Measurements from ENCODE around the gene NUTM2B. TPM values are rescaled to one million over a fixed set of nuclear protein-coding genes. Genes with fewer than 3 reads are reported as not detected.
"Not testable (repeated sequence)": the region's sequence is repeated elsewhere in the genome, so short reads cannot be mapped to it uniquely, and the experiment has no call there.

NUTM2B gene
- total RNA-seq = 0.59 and 1.1 TPM in 2 replicates

GRCh38 chr10:79702927-79703326, at the start of gene NUTM2B:
NUTM2B (plus strand) TSS chr10:79703227; CDS start chr10:79703610, 383 bp downstream.
- DNase-seq (ENCODE audit: low spot score); intact Hi-C loops (cut with micrococcal nuclease); H3K36me3 Mint-ChIP-seq (ENCODE audit: low read depth); H3K27ac Mint-ChIP-seq; H3K27me3 Mint-ChIP-seq (ENCODE audit: low read depth); H3K4me3 Mint-ChIP-seq (ENCODE audit: low read depth); H3K9me3 Mint-ChIP-seq; H3K4me1 Mint-ChIP-seq (ENCODE audit: low read depth): not testable (repeated sequence)

- H3K36me3 Mint-ChIP-seq (ENCODE audit: low read depth); H3K27ac Mint-ChIP-seq; DNase-seq (ENCODE audit: low spot score); H3K4me1 Mint-ChIP-seq (ENCODE audit: low read depth); H3K9me3 Mint-ChIP-seq; H3K4me3 Mint-ChIP-seq (ENCODE audit: low read depth); intact Hi-C loops (cut with micrococcal nuclease): not testable (repeated sequence)
- peaks cover 15% of the 10 kb centered on the region for H3K27me3 Mint-ChIP-seq (ENCODE audit: low read depth)
Measured at GRCh38 chr10:79663287-79663686, 39.7 kb upstream of the NUTM2B start.

GRCh38 chr10:79664686-79665085, 38.3 kb upstream of the NUTM2B start:
- H3K9me3 Mint-ChIP-seq; DNase-seq (ENCODE audit: low spot score); intact Hi-C loops (cut with micrococcal nuclease); H3K27ac Mint-ChIP-seq; H3K4me1 Mint-ChIP-seq (ENCODE audit: low read depth); H3K4me3 Mint-ChIP-seq (ENCODE audit: low read depth); H3K36me3 Mint-ChIP-seq (ENCODE audit: low read depth); H3K27me3 Mint-ChIP-seq (ENCODE audit: low read depth): not testable (repeated sequence)

- H3K27me3 Mint-ChIP-seq (ENCODE audit: low read depth); H3K36me3 Mint-ChIP-seq (ENCODE audit: low read depth); intact Hi-C loops (cut with micrococcal nuclease); H3K4me1 Mint-ChIP-seq (ENCODE audit: low read depth); H3K4me3 Mint-ChIP-seq (ENCODE audit: low read depth); DNase-seq (ENCODE audit: low spot score); H3K9me3 Mint-ChIP-seq; H3K27ac Mint-ChIP-seq: not testable (repeated sequence)
Measured at GRCh38 chr10:79669248-79669788, 33.7 kb upstream of the NUTM2B start.

GRCh38 chr10:79674878-79675277, 28.1 kb upstream of the NUTM2B start:
- H3K27ac Mint-ChIP-seq; H3K27me3 Mint-ChIP-seq (ENCODE audit: low read depth); DNase-seq (ENCODE audit: low spot score); H3K9me3 Mint-ChIP-seq; intact Hi-C loops (cut with micrococcal nuclease); H3K4me1 Mint-ChIP-seq (ENCODE audit: low read depth); H3K36me3 Mint-ChIP-seq (ENCODE audit: low read depth); H3K4me3 Mint-ChIP-seq (ENCODE audit: low read depth): not testable (repeated sequence)

- H3K27me3 Mint-ChIP-seq (ENCODE audit: low read depth); H3K4me1 Mint-ChIP-seq (ENCODE audit: low read depth); intact Hi-C loops (cut with micrococcal nuclease); H3K4me3 Mint-ChIP-seq (ENCODE audit: low read depth); DNase-seq (ENCODE audit: low spot score); H3K36me3 Mint-ChIP-seq (ENCODE audit: low read depth); H3K27ac Mint-ChIP-seq; H3K9me3 Mint-ChIP-seq: not testable (repeated sequence)
Measured at GRCh38 chr10:79683026-79683883, 19.8 kb upstream of the NUTM2B start.

- intact Hi-C loops (cut with micrococcal nuclease); DNase-seq (ENCODE audit: low spot score); H3K27me3 Mint-ChIP-seq (ENCODE audit: low read depth); H3K9me3 Mint-ChIP-seq; H3K4me1 Mint-ChIP-seq (ENCODE audit: low read depth); H3K36me3 Mint-ChIP-seq (ENCODE audit: low read depth); H3K27ac Mint-ChIP-seq; H3K4me3 Mint-ChIP-seq (ENCODE audit: low read depth): not testable (repeated sequence)
Measured at GRCh38 chr10:79683884-79684720, 18.9 kb upstream of the NUTM2B start.

GRCh38 chr10:79685044-79685685, 17.9 kb upstream of the NUTM2B start:
- H3K4me1 Mint-ChIP-seq (ENCODE audit: low read depth); DNase-seq (ENCODE audit: low spot score); H3K9me3 Mint-ChIP-seq; H3K4me3 Mint-ChIP-seq (ENCODE audit: low read depth); H3K27me3 Mint-ChIP-seq (ENCODE audit: low read depth); H3K27ac Mint-ChIP-seq; intact Hi-C loops (cut with micrococcal nuclease); H3K36me3 Mint-ChIP-seq (ENCODE audit: low read depth): not testable (repeated sequence)

GRCh38 chr10:79686595-79686994, 16.4 kb upstream of the NUTM2B start:
- H3K4me1 Mint-ChIP-seq (ENCODE audit: low read depth); DNase-seq (ENCODE audit: low spot score); H3K36me3 Mint-ChIP-seq (ENCODE audit: low read depth); intact Hi-C loops (cut with micrococcal nuclease); H3K27ac Mint-ChIP-seq; H3K9me3 Mint-ChIP-seq; H3K27me3 Mint-ChIP-seq (ENCODE audit: low read depth); H3K4me3 Mint-ChIP-seq (ENCODE audit: low read depth): not testable (repeated sequence)

GRCh38 chr10:79687406-79688150, 15.4 kb upstream of the NUTM2B start:
- H3K4me1 Mint-ChIP-seq (ENCODE audit: low read depth); H3K27ac Mint-ChIP-seq; H3K9me3 Mint-ChIP-seq; H3K36me3 Mint-ChIP-seq (ENCODE audit: low read depth); H3K27me3 Mint-ChIP-seq (ENCODE audit: low read depth); DNase-seq (ENCODE audit: low spot score); intact Hi-C loops (cut with micrococcal nuclease); H3K4me3 Mint-ChIP-seq (ENCODE audit: low read depth): not testable (repeated sequence)

- H3K4me3 Mint-ChIP-seq (ENCODE audit: low read depth); DNase-seq (ENCODE audit: low spot score); H3K27ac Mint-ChIP-seq; H3K36me3 Mint-ChIP-seq (ENCODE audit: low read depth); intact Hi-C loops (cut with micrococcal nuclease); H3K4me1 Mint-ChIP-seq (ENCODE audit: low read depth); H3K27me3 Mint-ChIP-seq (ENCODE audit: low read depth); H3K9me3 Mint-ChIP-seq: not testable (repeated sequence)
Measured at GRCh38 chr10:79688798-79689197, 14.2 kb upstream of the NUTM2B start.

GRCh38 chr10:79696596-79696995, 6.4 kb upstream of the NUTM2B start:
- H3K9me3 Mint-ChIP-seq; H3K36me3 Mint-ChIP-seq (ENCODE audit: low read depth); DNase-seq (ENCODE audit: low spot score); intact Hi-C loops (cut with micrococcal nuclease); H3K4me3 Mint-ChIP-seq (ENCODE audit: low read depth); H3K27ac Mint-ChIP-seq; H3K4me1 Mint-ChIP-seq (ENCODE audit: low read depth); H3K27me3 Mint-ChIP-seq (ENCODE audit: low read depth): not testable (repeated sequence)
